NCI-H82 (cell line): ENCODE measurements around the gene SPATA2L.

ENCODE experiments used
- DNase-seq: peaks from one replicate; lab custom pipeline; 2025; lab: John Stamatoyannopoulos, UW

The SPATA2L gene

DNA sequence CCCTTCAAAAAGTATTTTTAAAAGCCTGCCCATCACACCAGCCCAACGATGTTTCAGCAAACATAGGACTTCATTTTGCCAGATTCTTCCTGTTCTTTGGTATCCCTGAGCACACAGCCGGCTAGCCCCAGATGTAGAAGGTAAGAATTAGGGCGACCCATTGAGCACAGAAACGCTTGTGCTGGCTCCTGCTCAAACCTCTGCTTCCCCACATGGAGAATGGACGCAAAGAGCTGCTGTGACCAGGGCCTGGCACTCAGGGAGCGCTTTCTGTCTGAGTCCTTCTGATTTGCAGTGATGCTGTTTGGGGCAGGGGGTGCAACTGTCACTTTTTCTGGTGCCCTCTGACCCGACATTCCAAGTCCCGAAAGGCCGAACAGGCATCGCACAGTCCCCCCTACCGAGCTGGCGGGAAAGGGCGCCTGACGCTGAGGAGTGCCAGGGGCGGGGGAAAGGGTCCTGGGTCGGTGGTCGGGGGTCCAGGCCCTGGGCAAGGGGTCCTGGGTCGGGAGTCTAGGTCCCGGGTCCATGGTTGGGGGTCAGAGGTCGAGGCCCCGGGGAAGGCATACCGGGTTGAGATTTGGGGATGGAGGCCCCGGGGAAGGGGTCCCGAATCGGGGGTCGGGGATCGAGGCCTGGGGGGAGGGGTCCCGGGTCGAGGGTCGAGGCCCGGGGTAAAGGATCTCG is 44.9 kb downstream of the SPATA2L start:
- DNase-seq = no peak

DNA sequence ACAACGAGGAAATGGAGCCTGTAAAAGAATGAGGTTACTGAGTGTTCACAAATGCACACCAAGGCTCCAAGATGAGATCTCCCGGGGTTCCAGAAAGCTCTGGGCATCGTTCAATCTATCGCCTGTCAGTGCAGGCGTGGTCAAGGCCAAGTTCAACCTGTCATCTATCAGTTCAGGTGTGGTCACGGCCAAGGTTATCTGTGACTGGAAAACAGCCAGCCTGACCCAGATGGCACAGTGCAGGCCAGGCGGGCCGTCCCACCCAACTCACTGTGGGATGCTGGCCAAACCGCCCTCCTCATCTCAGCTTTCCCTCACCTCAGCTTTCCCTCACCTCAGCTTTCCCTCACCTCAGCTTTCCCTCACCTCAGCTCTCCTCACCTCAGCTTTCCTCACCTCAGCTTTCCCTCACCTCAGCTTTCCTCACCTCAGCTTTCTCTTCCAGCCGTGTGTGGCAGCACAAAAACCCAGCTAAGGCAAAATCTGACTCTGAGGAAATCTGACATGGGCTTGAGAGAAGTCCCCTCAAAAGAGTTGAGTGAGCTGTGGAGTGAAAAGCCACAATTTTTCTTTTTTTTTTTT is 46.4 kb downstream of the SPATA2L start:
- no peak for DNase-seq

DNA sequence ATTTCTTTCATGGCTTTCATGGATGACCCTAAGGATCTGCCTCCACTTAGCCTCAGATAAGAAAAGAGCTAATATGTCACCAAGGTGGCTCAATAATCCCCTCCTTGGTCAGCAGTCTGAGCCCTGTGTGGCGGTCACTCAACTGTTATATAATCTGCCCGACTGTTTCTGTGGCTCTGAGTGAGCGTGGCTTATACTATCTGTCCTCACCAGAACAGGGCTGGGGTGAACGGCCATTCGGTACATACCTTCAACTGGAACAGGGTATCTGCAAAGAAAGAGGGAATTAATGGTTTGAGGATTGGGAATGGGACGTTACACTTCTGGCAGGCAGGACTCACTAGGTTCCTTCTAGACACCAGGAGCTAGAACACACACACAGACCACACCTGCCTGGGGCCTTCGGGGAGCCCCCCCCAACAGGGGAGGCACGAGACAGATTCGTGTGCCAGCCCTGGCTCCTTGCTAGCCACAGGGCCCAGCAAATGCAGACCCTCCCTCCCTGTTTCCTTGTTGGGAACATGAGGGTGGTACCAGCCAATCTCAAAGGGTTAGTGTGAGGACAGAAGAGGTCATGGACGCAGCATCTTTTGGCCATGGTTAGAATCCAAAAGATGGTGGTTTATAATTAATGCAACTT is 47.7 kb downstream of the SPATA2L start:
- no peak for DNase-seq

DNA sequence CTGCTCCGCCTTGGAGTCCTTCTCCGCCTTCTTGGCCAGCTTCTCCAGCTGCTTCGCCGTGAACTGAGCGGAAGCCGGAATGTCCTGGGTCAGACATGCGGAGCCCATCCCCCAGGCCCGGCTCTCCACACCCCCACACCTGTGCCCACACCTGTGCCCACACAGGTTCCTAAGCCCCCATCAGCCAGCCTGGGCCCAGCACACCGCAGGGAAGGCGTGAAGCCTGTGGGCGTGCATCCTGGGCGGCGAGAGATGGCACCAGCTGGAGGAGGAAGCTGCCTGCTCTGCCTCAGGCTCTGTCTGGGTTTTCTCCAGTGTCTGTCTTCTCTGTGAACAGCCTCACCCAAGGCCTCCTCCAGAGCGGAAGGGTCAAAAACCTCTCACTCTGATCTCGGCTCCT is 49.9 kb downstream of the SPATA2L start:
- DNase-seq = no peak

DNA sequence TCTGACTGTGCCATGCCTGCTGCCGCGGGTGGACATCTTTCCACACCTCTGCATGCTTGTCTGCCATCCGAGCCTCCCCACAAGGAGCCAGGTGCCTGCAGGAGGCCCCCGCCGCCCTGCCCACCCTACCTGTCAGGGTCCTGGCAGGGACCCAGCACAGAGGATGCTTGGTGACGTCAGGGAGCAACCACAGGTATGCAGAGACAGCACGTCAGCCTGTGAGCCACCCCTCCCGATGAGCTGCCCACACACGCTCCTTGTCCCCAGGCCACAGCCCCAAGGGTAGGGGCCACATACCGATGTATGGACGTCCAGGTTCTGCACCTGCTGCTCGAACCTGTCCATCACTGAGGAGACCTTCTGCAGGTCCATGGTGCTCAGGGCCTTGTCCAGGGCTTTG is 54.6 kb downstream of the SPATA2L start:
- no peak for DNase-seq
